Nucleus accumbens (tissue), 56 donors: ENCODE measurements around the gene CRB3.
A peak's percentile ranks its signal among the peaks of the same experiment; 100 is the strongest.

Source experiments
- DNase-seq, 56 donors: peaks; one replicate each; lab custom pipeline; 2025; lab: John Stamatoyannopoulos, UW

Gene CRB3

DNA sequence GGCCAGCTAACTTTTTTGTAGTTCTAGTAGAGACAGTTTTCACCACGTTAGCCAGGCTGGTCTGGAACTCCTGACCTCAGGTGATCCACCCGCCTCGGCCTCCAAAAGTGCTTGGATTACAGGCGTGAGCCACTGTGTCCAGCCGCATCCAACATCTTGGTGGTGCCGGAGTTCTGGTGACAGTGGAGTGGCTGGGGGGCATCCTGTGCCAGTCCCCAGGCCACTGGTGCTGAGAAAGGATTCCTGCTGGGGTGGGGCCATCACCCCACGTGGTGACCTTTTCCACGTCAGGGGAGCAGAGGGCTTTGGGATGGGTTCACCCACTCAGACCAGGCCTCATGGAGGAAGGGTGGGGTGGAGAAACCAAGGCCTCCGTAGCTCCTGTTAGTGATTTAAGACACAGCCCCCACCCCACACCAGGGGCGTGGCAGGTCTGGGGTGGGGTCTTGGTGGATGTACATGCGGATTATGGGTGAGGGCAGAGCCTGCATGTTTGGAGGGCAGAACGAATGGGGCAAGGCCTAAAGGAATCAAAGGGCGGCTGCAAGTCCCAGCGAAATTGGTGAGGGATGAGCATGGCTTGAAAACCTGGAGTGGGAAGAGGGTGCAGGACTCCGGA is 51.0 kb downstream of the CRB3 start:
- no peak for DNase-seq

DNA sequence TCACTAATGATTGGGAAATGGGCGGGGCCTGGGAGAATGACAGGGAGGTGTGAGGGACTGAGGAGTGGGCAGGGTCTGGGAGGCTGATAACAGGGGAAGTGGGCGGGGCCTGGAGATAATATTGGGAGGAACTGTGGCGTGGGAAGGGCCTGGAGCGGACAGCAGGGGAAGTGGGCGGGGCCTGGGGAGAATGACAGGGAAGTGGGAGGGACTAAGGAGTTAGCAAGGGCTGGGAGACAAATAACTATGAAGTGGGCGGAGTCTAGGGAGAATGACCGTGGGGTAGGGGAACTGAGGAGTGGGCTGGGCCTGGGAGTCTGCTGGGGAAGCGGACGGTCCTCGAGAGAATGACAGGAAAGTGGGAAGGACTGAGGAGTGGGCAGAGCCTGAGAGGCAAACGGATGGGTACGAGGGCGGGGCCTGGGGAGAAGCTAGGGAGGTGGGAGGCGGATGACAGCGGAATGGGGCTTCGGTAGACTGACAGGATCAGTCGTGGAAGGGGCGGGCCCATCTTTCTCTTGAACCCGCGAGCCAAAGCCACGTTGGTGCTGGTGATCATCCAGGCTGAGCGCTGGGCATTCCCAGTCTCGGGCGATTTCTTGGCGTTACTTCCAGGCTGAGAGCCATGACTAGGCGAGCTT is 52.1 kb downstream of the CRB3 start:
- peak in 55 of 56 donors; percentile 50 to 98 (median 90) for DNase-seq
